ENCODE data around the gene ABAT.
A peak's percentile ranks its signal among the peaks of the same experiment; 100 is the strongest.
"Not testable (repeated sequence)": the region's sequence is repeated elsewhere in the genome, so short reads cannot be mapped to it uniquely, and the experiment has no call there.

ABAT gene

GRCh38 chr16:8648877-8649276 is 25.5 kb upstream of the ABAT start:
- DNase-seq (ENCODE audit: low read depth), result no peak
- no peak overlapping the region for H3K4me3 ChIP-seq (ENCODE audit: low read depth, low read length)
- no peak for TF ChIP-seq CTCF (IDR thresholded peaks at IDR 0.05; ENCODE audit: low read depth, low read length, missing control alignments)

DNA sequence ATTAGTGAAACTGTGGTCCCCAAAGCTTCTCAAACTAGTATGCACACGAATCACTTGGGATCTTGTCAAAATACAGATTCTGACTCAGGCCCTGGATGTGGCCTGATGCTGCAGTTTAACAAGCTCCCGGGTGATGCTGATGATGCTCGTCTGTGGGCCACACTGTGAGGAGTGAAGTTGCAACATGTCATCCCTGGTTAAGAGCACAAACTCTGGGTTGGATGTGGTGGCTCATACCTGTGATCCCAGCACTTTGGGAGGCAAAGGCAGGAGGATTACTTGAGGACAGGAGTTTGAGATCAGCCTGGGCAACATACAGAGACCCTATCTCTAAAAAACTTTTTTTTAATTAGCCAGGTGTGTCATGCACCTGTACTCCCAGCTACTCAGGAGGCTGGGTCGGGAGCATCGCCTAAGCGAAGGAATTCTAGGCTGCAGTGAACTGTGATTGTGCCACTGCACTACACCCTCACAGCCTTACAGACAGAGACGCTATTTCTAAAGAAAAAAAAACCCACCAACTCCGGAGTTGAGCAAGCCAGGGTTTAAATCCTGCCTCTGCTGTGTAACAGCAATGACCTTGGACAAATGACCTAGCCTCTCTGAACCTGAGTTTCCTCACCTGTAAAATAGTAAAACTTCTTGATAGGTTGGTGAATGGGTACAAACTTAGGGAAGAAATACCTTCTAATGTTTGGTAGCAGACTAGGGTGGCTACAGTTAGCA is 24.4 kb upstream of the ABAT start:
- H3K4me3 ChIP-seq (ENCODE audit: low read depth, low read length), result no peak overlapping the region
- no peak for DNase-seq (ENCODE audit: low read depth)
- no peak for TF ChIP-seq CTCF (IDR thresholded peaks at IDR 0.05; ENCODE audit: low read depth, low read length, missing control alignments)

- not testable (repeated sequence) for H3K4me3 ChIP-seq (ENCODE audit: low read depth, low read length); DNase-seq (ENCODE audit: low read depth)
Measured at GRCh38 chr16:8651958-8652357, 22.5 kb upstream of the ABAT start.

GRCh38 chr16:8655184-8655717 is 19.2 kb upstream of the ABAT start:
- H3K4me3 ChIP-seq (ENCODE audit: low read depth, low read length), result no peak overlapping the region
- peak; percentile 79 for DNase-seq (ENCODE audit: low read depth)
- peak; percentile 54 for TF ChIP-seq CTCF (IDR thresholded peaks at IDR 0.05; ENCODE audit: low read depth, low read length, missing control alignments)

- no peak for DNase-seq (ENCODE audit: low read depth)
- TF ChIP-seq CTCF (IDR thresholded peaks at IDR 0.05; ENCODE audit: low read depth, low read length, missing control alignments), result no peak
Measured at GRCh38 chr16:8656376-8656775, 18.0 kb upstream of the ABAT start.

GRCh38 chr16:8660841-8661301 is 13.5 kb upstream of the ABAT start:
- no peak overlapping the region for H3K4me3 ChIP-seq (ENCODE audit: low read depth, low read length)
- peak; percentile 80 for TF ChIP-seq CTCF (IDR thresholded peaks at IDR 0.05; ENCODE audit: low read depth, low read length, missing control alignments)
- peak; percentile 29 for DNase-seq (ENCODE audit: low read depth)

More at GRCh38 chr16:8656376-8656775, 18.0 kb upstream of the ABAT start:
- H3K4me3 ChIP-seq (ENCODE audit: low read depth, low read length), result no peak overlapping the region

DNA sequence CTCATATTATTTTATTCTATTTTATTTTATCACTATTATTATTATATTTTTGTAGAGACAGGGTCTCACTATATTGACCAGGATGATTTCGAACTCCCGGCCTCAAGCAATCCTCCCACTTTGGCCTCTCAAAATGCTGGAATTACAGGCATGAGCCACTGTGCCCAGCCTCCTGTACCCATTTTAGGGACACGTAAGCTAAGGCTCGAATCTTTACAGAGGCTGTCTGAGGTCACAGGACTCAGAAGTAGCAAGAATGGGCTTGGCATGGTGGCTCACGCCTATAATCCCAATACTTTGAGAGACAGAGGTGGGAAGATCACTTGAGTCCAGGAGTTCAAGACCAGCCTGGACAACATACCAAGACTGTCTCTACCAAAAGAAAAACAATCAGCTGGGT is 12.7 kb upstream of the ABAT start:
- TF ChIP-seq CTCF (IDR thresholded peaks at IDR 0.05; ENCODE audit: low read depth, low read length, missing control alignments), result no peak
- H3K4me3 ChIP-seq (ENCODE audit: low read depth, low read length), result no peak overlapping the region
- DNase-seq (ENCODE audit: low read depth), result no peak
